Hepatocyte (in vitro differentiated cells): Measurements from ENCODE around the gene UBXN7. TPM values are rescaled to one million over a fixed set of nuclear protein-coding genes. Genes with fewer than 3 reads are reported as not detected.
"Not testable (repeated sequence)": the region's sequence is repeated elsewhere in the genome, so short reads cannot be mapped to it uniquely, and the experiment has no call there.

Experiments
- DNase-seq: peaks from one replicate; pipeline ENCODE4 v3.0.0-alpha.2; 2016; ENCODE audit warnings: low spot score
- H2AFZ ChIP-seq: fragments of 200-600 bp; sonication (generic); 2 replicates; pipeline ENCODE4 v1.6.0; 2016; ENCODE audit warnings: antibody characterized with exemption, mild to moderate bottlenecking
- H3K27ac ChIP-seq: fragments of 200-600 bp; sonication (generic); 2 replicates; pipeline ENCODE4 v1.5.1; 2016; ENCODE audit warnings: mild to moderate bottlenecking
- H3K27me3 ChIP-seq: fragments of 200-600 bp; sonication (generic); 2 replicates; pipeline ENCODE4 v1.6.1; 2016
- H3K36me3 ChIP-seq: fragments of 200-600 bp; sonication (generic); replicated peaks from 2 replicates; pipeline ENCODE4 v1.5.1; 2016; ENCODE audit warnings: low read depth; ENCODE audit not compliant: insufficient read depth
- H3K4me1 ChIP-seq: fragments of 200-600 bp; sonication (generic); 2 replicates; pipeline ENCODE4 v1.5.1; 2016; ENCODE audit warnings: mild to moderate bottlenecking, moderate library complexity; ENCODE audit not compliant: insufficient read depth
- H3K4me2 ChIP-seq: fragments of 200-600 bp; sonication (generic); 2 replicates; pipeline ENCODE4 v1.6.0; 2016
- H3K4me3 ChIP-seq: fragments of 200-600 bp; sonication (generic); 2 replicates; pipeline ENCODE4 v1.5.1; 2016; ENCODE audit warnings: mild to moderate bottlenecking
- H3K79me2 ChIP-seq: fragments of 200-600 bp; sonication (generic); 2 replicates; pipeline ENCODE4 v1.6.0; 2017; ENCODE audit warnings: mild to moderate bottlenecking
- H3K9me2 ChIP-seq: fragments of 200-600 bp; sonication (generic); replicated peaks from 2 replicates; pipeline ENCODE4 v1.6.0; 2017; ENCODE audit warnings: mild to moderate bottlenecking; ENCODE audit not compliant: insufficient read depth
- H3K9me3 ChIP-seq: fragments of 200-600 bp; sonication (generic); 2 replicates; pipeline ENCODE4 v1.5.1; 2016; ENCODE audit warnings: low read depth, mild to moderate bottlenecking
- H4K20me1 ChIP-seq: fragments of 200-600 bp; sonication (generic); 2 replicates; pipeline ENCODE4 v1.6.0; 2016; ENCODE audit warnings: mild to moderate bottlenecking; ENCODE audit not compliant: insufficient read depth, poor library complexity, severe bottlenecking
- CTCF ChIP-seq: fragments of 200-600 bp; sonication (generic); IDR thresholded peaks from 2 replicates; pipeline ENCODE4 v1.5.1; 2016; ENCODE audit warnings: antibody characterized with exemption, mild to moderate bottlenecking; ENCODE audit not compliant: poor library complexity
- EZH2 ChIP-seq: fragments of 200-600 bp; sonication (generic); IDR thresholded peaks from 2 replicates; pipeline ENCODE4 v1.6.1; 2016; ENCODE audit warnings: antibody characterized with exemption, mild to moderate bottlenecking, borderline replicate concordance
- EZH2phosphoT487 ChIP-seq: fragments of 200-600 bp; sonication (generic); IDR thresholded peaks from one replicate; pipeline ENCODE4 v1.6.1; 2018; ENCODE audit warnings: antibody characterized with exemption, mild to moderate bottlenecking, low read depth, moderate library complexity; ENCODE audit not compliant: unreplicated experiment, severe bottlenecking
- WGBS: methylation state at CpG from one replicate; pipeline ENCODE4 v1.1.6; 2016; ENCODE audit warnings: low lambda C conversion rate; ENCODE audit errors: missing lambda C conversion rate; 5-methylcytosine and 5-hydroxymethylcytosine counted together
- polyA plus RNA-seq: library from polyadenylated mRNA; unstranded; fragments of >200 nt; fragmentation: Nextera tagmentation; extraction: Ambion mirVana; gene quantifications from 2 replicates; pipeline ENCODE4 v1.2.1, GENCODE V29; 2016
- total RNA-seq: library from RNA; depleted of rRNA; stranded (reverse); fragments of >200 nt; gene quantifications from 2 replicates; pipeline ENCODE4 v1.2.3, GENCODE V29; 2014

Gene UBXN7
- total and polyA plus RNA-seq, 2 experiments from 2014 or later = 18.6 to 32.4 TPM

- no peaks in the 10 kb centered on the region for H3K27me3 ChIP-seq
- DNase-seq = no peak
- H3K36me3 ChIP-seq = no peaks in the 10 kb centered on the region
- H3K79me2 ChIP-seq = peaks cover 2% of the 10 kb centered on the region
- no peaks in the 10 kb centered on the region for H3K9me3 ChIP-seq
- H3K4me3 ChIP-seq = no peak overlapping the region
- H2AFZ ChIP-seq = no peak overlapping the region
- WGBS = 85% methylated on average over 2 of the region's 2 CpGs
- no peaks in the 10 kb centered on the region for H3K4me1 ChIP-seq
- H4K20me1 ChIP-seq = no peaks in the 10 kb centered on the region
- no peaks in the 10 kb centered on the region for H3K9me2 ChIP-seq
- H3K27ac ChIP-seq = no peak overlapping the region
- no peak overlapping the region for H3K4me2 ChIP-seq
- TF ChIP-seq CTCF = no peak
- TF ChIP-seq EZH2phosphoT487 = no peak
- TF ChIP-seq EZH2 = no peak
Measured at GRCh38 chr3:196471551-196471950, 39.3 kb upstream of the UBXN7 start.

DNA sequence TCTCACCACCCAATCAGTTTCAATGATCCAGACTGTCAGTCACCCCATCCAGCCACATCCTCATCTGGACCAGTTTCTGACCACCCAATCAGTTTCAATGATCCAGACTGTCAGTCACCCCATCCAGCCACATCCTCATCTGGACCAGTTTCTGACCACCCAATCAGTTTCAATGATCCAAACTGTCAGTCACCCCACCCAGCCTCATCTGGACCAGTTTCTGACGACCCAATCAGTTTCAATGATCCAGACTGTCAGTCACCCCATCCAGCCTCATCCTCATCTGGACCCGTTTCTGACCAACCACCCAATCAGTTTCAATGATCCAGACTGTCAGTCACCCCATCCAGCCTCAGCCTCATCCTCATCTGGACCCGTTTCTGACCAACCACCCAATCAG, 38.0 kb upstream of the UBXN7 start:
- H3K36me3 ChIP-seq = not testable (repeated sequence)

DNA sequence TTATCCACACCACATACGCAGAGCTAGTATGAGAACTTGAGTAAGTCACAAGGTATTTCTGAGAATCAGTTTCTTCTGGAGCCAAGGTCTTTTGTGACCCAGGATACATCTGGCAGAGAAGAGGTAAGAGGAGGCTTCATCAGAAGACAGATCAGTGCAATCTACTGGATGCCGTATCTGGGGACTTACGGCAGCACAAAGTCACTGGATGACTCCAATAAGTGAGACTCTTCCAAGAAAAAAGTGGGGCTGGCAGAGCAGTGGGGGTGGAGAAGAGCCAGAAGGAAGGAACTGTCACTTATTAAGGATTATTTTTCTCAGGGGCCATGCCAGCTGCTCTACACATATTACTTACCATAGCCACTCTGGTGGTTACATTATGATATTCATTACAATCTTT, 31.6 kb upstream of the UBXN7 start:
- no peak overlapping the region for H3K4me3 ChIP-seq
- WGBS = 95% methylated on average over 3 of the region's 3 CpGs
- no peaks in the 10 kb centered on the region for H3K79me2 ChIP-seq
- H3K27me3 ChIP-seq = no peaks in the 10 kb centered on the region
- H3K36me3 ChIP-seq = no peaks in the 10 kb centered on the region
- no peaks in the 10 kb centered on the region for H3K9me2 ChIP-seq
- no peak for DNase-seq
- TF ChIP-seq EZH2 = no peak
- TF ChIP-seq EZH2phosphoT487 = no peak
- TF ChIP-seq CTCF = no peak
- no peak overlapping the region for H3K27ac ChIP-seq
- no peak overlapping the region for H2AFZ ChIP-seq
- H3K4me2 ChIP-seq = no peak overlapping the region
- H4K20me1 ChIP-seq = no peaks in the 10 kb centered on the region
- no peaks in the 10 kb centered on the region for H3K9me3 ChIP-seq
- no peaks in the 10 kb centered on the region for H3K4me1 ChIP-seq

More for the DNA sequence above, 38.0 kb upstream of the UBXN7 start:
- not testable (repeated sequence) for H3K4me1 ChIP-seq, H3K27ac ChIP-seq, H3K4me2 ChIP-seq, DNase-seq, H4K20me1 ChIP-seq, H3K4me3 ChIP-seq, H3K27me3 ChIP-seq, H3K9me2 ChIP-seq, H2AFZ ChIP-seq, H3K9me3 ChIP-seq, H3K79me2 ChIP-seq
- 98% methylated on average over 3 of the region's 3 CpGs for WGBS

DNA sequence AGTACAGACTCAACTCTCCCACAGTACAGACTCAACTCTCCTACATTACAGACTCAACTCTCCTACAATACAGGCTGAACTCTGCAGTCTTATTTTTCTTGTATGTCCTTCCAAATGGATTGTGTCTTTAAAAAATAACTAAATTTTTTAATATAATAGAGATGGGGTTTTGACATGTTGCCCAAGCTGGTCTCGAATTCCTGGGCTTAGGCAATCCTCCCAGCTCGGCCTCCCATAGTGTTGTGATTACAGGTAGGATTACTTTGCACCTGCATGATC, 31.2 kb upstream of the UBXN7 start:
- Histone ChIP-seq H3K27me3 (no peaks in the 10 kb centered on the region), H3K4me1 (no peaks in the 10 kb centered on the region), H3K4me2 (no peak overlapping the region), H3K27ac (no peak overlapping the region), H4K20me1 (no peaks in the 10 kb centered on the region), H3K36me3 (no peaks in the 10 kb centered on the region), H3K9me3 (no peaks in the 10 kb centered on the region), H3K4me3 (no peak overlapping the region), H3K9me2 (no peaks in the 10 kb centered on the region), H2AFZ (no peak overlapping the region), H3K79me2 (no peaks in the 10 kb centered on the region)
- TF ChIP-seq EZH2 (no peak), CTCF (no peak), EZH2phosphoT487 (no peak)
- WGBS = 48% methylated on average over 2 of the region's 2 CpGs
- no peak for DNase-seq

DNA sequence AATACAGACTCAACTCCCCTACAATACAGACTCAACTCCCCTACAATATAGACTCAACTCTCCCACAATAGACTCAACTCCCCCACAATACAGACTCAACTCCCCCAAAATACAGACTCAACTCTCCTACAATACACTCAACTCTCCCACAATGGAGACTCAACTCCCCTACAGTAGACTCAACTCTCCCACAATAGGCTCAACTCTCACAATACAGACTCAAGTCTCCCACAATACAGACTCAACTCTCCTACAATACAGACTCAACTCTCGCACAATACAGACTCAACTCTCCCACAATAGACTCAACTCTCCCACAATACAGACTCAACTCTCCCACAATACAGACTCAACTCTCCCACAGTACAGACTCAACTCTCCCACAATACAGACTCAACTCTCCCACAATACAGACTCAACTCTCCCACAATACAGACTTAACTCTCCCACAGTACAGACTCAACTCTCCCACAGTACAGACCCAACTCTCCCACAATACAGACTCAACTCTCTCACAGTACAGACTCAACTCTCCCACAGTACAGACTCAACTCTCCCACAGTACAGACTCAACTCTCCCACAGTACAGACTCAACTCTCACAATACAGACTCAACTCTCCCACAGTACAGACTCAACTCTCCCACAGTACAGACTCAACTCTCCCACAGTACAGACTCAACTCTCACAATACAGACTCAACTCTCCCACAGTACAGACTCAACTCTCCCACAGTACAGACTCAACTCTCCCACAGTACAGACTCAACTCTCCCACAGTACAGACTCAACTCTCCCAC, 30.7 kb upstream of the UBXN7 start:
- H3K4me1 ChIP-seq, H4K20me1 ChIP-seq, H3K4me2 ChIP-seq, H3K27ac ChIP-seq, H2AFZ ChIP-seq, H3K4me3 ChIP-seq, DNase-seq, H3K36me3 ChIP-seq, H3K79me2 ChIP-seq, H3K9me2 ChIP-seq, H3K9me3 ChIP-seq, H3K27me3 ChIP-seq: not testable (repeated sequence)
- 85% methylated on average over 1 of the region's 1 CpG for WGBS
